Neural cell (in vitro differentiated cells): Measurements from ENCODE around the gene CAMKMT.

Experiments
- EP300 ChIP-seq: fragments of 450-650 bp; conservative IDR thresholded peaks from 2 replicates; pipeline ENCODE4 v1.6.1; 2014; ENCODE audit warnings: antibody characterized with exemption, mild to moderate bottlenecking, moderate library complexity; ENCODE audit not compliant: poor library complexity, severe bottlenecking
- EZH2 ChIP-seq: fragments of 200-600, 300-800 bp; shearing (Covaris generic), sonication (generic); IDR thresholded peaks from 2 replicates; pipeline ENCODE4 v1.6.1; 2014; ENCODE audit warnings: antibody characterized with exemption, low read length, borderline replicate concordance, mild to moderate bottlenecking; ENCODE audit not compliant: insufficient read depth, poor library complexity, severe bottlenecking
- MXI1 ChIP-seq: fragments of 450-650 bp; conservative IDR thresholded peaks from 2 replicates; pipeline ENCODE4 v1.6.1; 2014; ENCODE audit warnings: antibody characterized with exemption, mild to moderate bottlenecking; ENCODE audit not compliant: poor library complexity, severe bottlenecking
- POLR2AphosphoS5 ChIP-seq: IDR thresholded peaks from 2 replicates; pipeline ENCODE4 v1.6.1; 2012
- RAD21 ChIP-seq: fragments of 450-650 bp; conservative IDR thresholded peaks from 2 replicates; pipeline ENCODE4 v1.6.1; 2014; ENCODE audit warnings: antibody characterized with exemption, mild to moderate bottlenecking, moderate library complexity
- SMC3 ChIP-seq: fragments of 450-650 bp; conservative IDR thresholded peaks from 2 replicates; pipeline ENCODE4 v1.6.1; 2014; ENCODE audit warnings: antibody characterized with exemption, mild to moderate bottlenecking, moderate library complexity; ENCODE audit not compliant: poor library complexity
- TAF1 ChIP-seq: IDR thresholded peaks from 2 replicates; pipeline ENCODE4 v1.6.1; 2012; ENCODE audit warnings: low read depth
- TF ChIP-seq, protein P1 (sequence below): fragments of 450-650 bp; IDR thresholded peaks from 2 replicates; pipeline ENCODE4 v1.5.1; 2014; ENCODE audit warnings: antibody characterized with exemption, mild to moderate bottlenecking, moderate library complexity; ENCODE audit not compliant: poor library complexity, severe bottlenecking
- TF ChIP-seq, protein P2 (sequence below): IDR thresholded peaks from 2 replicates; pipeline ENCODE4 v1.6.1; 2012; ENCODE audit warnings: borderline replicate concordance

- TF ChIP-seq, protein P1, sequence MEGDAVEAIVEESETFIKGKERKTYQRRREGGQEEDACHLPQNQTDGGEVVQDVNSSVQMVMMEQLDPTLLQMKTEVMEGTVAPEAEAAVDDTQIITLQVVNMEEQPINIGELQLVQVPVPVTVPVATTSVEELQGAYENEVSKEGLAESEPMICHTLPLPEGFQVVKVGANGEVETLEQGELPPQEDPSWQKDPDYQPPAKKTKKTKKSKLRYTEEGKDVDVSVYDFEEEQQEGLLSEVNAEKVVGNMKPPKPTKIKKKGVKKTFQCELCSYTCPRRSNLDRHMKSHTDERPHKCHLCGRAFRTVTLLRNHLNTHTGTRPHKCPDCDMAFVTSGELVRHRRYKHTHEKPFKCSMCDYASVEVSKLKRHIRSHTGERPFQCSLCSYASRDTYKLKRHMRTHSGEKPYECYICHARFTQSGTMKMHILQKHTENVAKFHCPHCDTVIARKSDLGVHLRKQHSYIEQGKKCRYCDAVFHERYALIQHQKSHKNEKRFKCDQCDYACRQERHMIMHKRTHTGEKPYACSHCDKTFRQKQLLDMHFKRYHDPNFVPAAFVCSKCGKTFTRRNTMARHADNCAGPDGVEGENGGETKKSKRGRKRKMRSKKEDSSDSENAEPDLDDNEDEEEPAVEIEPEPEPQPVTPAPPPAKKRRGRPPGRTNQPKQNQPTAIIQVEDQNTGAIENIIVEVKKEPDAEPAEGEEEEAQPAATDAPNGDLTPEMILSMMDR = no peak
- no peak for TF ChIP-seq MXI1
- TF ChIP-seq POLR2AphosphoS5 = no peak
- TF ChIP-seq, protein P2, sequence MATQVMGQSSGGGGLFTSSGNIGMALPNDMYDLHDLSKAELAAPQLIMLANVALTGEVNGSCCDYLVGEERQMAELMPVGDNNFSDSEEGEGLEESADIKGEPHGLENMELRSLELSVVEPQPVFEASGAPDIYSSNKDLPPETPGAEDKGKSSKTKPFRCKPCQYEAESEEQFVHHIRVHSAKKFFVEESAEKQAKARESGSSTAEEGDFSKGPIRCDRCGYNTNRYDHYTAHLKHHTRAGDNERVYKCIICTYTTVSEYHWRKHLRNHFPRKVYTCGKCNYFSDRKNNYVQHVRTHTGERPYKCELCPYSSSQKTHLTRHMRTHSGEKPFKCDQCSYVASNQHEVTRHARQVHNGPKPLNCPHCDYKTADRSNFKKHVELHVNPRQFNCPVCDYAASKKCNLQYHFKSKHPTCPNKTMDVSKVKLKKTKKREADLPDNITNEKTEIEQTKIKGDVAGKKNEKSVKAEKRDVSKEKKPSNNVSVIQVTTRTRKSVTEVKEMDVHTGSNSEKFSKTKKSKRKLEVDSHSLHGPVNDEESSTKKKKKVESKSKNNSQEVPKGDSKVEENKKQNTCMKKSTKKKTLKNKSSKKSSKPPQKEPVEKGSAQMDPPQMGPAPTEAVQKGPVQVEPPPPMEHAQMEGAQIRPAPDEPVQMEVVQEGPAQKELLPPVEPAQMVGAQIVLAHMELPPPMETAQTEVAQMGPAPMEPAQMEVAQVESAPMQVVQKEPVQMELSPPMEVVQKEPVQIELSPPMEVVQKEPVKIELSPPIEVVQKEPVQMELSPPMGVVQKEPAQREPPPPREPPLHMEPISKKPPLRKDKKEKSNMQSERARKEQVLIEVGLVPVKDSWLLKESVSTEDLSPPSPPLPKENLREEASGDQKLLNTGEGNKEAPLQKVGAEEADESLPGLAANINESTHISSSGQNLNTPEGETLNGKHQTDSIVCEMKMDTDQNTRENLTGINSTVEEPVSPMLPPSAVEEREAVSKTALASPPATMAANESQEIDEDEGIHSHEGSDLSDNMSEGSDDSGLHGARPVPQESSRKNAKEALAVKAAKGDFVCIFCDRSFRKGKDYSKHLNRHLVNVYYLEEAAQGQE = no peak
- no peak for TF ChIP-seq RAD21
- TF ChIP-seq EZH2 = no peak
- TF ChIP-seq SMC3 = no peak
- TF ChIP-seq TAF1 = no peak
- no peak for TF ChIP-seq EP300
Measured at GRCh38 chr2:44573996-44574395, 212.2 kb downstream of the CAMKMT start.
